Neural cell (in vitro differentiated cells): ENCODE measurements around the gene SHANK1.
A peak's percentile ranks its signal among the peaks of the same experiment; 100 is the strongest.

ENCODE experiments used
- EP300 ChIP-seq: fragments of 450-650 bp; conservative IDR thresholded peaks from 2 replicates; pipeline ENCODE4 v1.6.1; 2014; ENCODE audit warnings: antibody characterized with exemption, mild to moderate bottlenecking, moderate library complexity; ENCODE audit not compliant: poor library complexity, severe bottlenecking
- EZH2 ChIP-seq: fragments of 200-600, 300-800 bp; shearing (Covaris generic), sonication (generic); IDR thresholded peaks from 2 replicates; pipeline ENCODE4 v1.6.1; 2014; ENCODE audit warnings: antibody characterized with exemption, low read length, borderline replicate concordance, mild to moderate bottlenecking; ENCODE audit not compliant: insufficient read depth, poor library complexity, severe bottlenecking
- MXI1 ChIP-seq: fragments of 450-650 bp; conservative IDR thresholded peaks from 2 replicates; pipeline ENCODE4 v1.6.1; 2014; ENCODE audit warnings: antibody characterized with exemption, mild to moderate bottlenecking; ENCODE audit not compliant: poor library complexity, severe bottlenecking
- POLR2AphosphoS5 ChIP-seq: IDR thresholded peaks from 2 replicates; pipeline ENCODE4 v1.6.1; 2012
- RAD21 ChIP-seq: fragments of 450-650 bp; conservative IDR thresholded peaks from 2 replicates; pipeline ENCODE4 v1.6.1; 2014; ENCODE audit warnings: antibody characterized with exemption, mild to moderate bottlenecking, moderate library complexity
- SMC3 ChIP-seq: fragments of 450-650 bp; conservative IDR thresholded peaks from 2 replicates; pipeline ENCODE4 v1.6.1; 2014; ENCODE audit warnings: antibody characterized with exemption, mild to moderate bottlenecking, moderate library complexity; ENCODE audit not compliant: poor library complexity
- TAF1 ChIP-seq: IDR thresholded peaks from 2 replicates; pipeline ENCODE4 v1.6.1; 2012; ENCODE audit warnings: low read depth
- TF ChIP-seq, protein P1 (sequence below): fragments of 450-650 bp; IDR thresholded peaks from 2 replicates; pipeline ENCODE4 v1.5.1; 2014; ENCODE audit warnings: antibody characterized with exemption, mild to moderate bottlenecking, moderate library complexity; ENCODE audit not compliant: poor library complexity, severe bottlenecking
- TF ChIP-seq, protein P2 (sequence below): IDR thresholded peaks from 2 replicates; pipeline ENCODE4 v1.6.1; 2012; ENCODE audit warnings: borderline replicate concordance

DNA sequence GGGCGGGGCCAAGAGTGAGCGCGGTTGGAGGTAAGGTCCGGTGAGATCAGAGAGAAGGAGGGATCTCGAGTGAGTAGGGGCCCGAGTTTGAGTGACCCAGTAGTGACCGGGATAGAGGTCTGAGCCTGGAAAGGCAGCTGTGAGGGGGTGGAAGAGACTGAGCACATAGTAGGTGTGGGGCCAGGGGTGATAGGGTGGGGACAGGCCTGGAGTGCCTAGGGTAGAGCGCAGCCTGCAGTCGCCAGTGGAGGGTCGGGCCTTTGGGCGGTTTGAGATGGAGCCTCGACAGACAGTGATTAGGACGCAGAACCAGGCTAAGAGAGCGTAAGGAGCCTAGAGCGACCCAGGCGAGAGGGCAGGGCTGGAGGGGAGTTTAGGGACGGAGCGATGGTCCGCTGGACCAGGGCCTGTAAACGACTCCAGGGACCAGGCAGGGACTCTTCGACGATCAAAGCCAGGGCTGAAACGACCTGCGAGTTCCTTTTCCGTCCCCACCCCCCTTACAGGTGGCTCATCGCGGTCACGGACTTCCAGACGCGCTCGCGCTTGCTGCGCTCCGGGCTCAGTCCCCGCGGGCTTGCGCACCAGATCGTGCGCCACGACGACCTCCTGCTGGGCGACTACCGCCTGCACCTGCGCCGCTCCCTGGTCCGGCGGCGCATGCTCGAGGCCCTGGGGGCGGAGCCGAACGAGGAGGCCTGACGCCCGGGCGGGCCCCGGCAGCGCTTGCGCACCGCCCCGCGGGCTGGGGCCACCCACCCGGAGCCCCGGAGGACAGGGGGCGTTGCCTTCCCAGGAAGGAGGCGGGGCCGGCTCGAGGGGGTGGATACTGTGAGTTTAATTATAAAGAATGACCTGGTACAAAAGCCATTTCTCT lies 60.9 kb downstream of the SHANK1 start:
- TF ChIP-seq, protein P1, sequence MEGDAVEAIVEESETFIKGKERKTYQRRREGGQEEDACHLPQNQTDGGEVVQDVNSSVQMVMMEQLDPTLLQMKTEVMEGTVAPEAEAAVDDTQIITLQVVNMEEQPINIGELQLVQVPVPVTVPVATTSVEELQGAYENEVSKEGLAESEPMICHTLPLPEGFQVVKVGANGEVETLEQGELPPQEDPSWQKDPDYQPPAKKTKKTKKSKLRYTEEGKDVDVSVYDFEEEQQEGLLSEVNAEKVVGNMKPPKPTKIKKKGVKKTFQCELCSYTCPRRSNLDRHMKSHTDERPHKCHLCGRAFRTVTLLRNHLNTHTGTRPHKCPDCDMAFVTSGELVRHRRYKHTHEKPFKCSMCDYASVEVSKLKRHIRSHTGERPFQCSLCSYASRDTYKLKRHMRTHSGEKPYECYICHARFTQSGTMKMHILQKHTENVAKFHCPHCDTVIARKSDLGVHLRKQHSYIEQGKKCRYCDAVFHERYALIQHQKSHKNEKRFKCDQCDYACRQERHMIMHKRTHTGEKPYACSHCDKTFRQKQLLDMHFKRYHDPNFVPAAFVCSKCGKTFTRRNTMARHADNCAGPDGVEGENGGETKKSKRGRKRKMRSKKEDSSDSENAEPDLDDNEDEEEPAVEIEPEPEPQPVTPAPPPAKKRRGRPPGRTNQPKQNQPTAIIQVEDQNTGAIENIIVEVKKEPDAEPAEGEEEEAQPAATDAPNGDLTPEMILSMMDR: peak; percentile 43
- TF ChIP-seq EZH2 (no peak), SMC3 (peak; percentile 57), TAF1 (peak; percentile 83), EP300 (peak; percentile 31), POLR2AphosphoS5 (peak; percentile 81), MXI1 (peak; percentile 73), RAD21 (peak; percentile 39)
- TF ChIP-seq, protein P2, sequence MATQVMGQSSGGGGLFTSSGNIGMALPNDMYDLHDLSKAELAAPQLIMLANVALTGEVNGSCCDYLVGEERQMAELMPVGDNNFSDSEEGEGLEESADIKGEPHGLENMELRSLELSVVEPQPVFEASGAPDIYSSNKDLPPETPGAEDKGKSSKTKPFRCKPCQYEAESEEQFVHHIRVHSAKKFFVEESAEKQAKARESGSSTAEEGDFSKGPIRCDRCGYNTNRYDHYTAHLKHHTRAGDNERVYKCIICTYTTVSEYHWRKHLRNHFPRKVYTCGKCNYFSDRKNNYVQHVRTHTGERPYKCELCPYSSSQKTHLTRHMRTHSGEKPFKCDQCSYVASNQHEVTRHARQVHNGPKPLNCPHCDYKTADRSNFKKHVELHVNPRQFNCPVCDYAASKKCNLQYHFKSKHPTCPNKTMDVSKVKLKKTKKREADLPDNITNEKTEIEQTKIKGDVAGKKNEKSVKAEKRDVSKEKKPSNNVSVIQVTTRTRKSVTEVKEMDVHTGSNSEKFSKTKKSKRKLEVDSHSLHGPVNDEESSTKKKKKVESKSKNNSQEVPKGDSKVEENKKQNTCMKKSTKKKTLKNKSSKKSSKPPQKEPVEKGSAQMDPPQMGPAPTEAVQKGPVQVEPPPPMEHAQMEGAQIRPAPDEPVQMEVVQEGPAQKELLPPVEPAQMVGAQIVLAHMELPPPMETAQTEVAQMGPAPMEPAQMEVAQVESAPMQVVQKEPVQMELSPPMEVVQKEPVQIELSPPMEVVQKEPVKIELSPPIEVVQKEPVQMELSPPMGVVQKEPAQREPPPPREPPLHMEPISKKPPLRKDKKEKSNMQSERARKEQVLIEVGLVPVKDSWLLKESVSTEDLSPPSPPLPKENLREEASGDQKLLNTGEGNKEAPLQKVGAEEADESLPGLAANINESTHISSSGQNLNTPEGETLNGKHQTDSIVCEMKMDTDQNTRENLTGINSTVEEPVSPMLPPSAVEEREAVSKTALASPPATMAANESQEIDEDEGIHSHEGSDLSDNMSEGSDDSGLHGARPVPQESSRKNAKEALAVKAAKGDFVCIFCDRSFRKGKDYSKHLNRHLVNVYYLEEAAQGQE: peak; percentile 51
